Nephron (organoid): ENCODE measurements around the gene STK32B.

Experiments
- H3K27ac Mint-ChIP-seq, 3 experiments: 2 replicates each; pipeline ENCODE4 v1.8.0; 2020; ENCODE audit warnings: mixed read lengths in 3 of 3, mild to moderate bottlenecking in 2 of 3, moderate library complexity in 1 of 3
- H3K27me3 Mint-ChIP-seq: 2 replicates; pipeline ENCODE4 v1.8.0; 2021; ENCODE audit warnings: low read depth, mild to moderate bottlenecking, moderate library complexity, mixed read lengths
- H3K36me3 Mint-ChIP-seq: 2 replicates; pipeline ENCODE4 v1.8.0; 2020; ENCODE audit warnings: low read depth, mixed read lengths
- H3K4me1 Mint-ChIP-seq: 2 replicates; pipeline ENCODE4 v1.8.0; 2020; ENCODE audit warnings: mixed read lengths
- H3K4me3 Mint-ChIP-seq, 3 experiments: 2 replicates each; pipeline ENCODE4 v1.8.0; 2020; ENCODE audit warnings: mild to moderate bottlenecking in 3 of 3, mixed read lengths in 3 of 3, moderate library complexity in 2 of 3
- H3K9me3 Mint-ChIP-seq: 2 replicates; pipeline ENCODE4 v1.8.0; 2020; ENCODE audit warnings: mixed read lengths
- CTCF ChIP-seq, 3 experiments: fragments of 200-600 bp; sonication (generic); IDR thresholded peaks; one replicate each; pipeline ENCODE4 v1.5.0; 2021; ENCODE audit warnings: antibody characterized with exemption in 3 of 3; ENCODE audit not compliant: unreplicated experiment in 3 of 3

The STK32B gene

GRCh38 chr4:5446595-5447226, 395.4 kb downstream of the STK32B start:
- Mint-ChIP-seq H3K4me1 (peaks cover 6% of the 10 kb centered on the region), H3K27me3 (peaks cover 6% of the 10 kb centered on the region)

DNA sequence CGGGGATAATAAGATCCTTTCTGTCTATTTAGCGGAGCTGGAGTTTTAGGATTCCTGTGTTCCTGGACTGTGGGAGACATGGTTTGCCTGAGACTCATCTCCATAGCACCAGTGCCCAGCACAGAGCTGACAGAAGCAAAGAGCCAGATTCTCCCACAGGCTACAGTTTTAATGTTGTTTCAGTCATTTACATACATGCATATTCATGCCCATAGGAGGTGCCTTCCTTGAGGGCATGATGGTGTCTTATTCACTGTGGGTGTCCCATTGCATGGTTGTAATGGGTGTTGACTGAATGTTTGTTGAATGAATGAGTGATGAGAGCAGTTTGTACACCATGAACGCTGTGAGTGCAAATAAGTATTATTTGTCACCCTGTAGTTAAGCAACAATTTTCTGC, 396.5 kb downstream of the STK32B start:
- no peaks in the 10 kb centered on the region for H3K36me3 Mint-ChIP-seq
- H3K9me3 Mint-ChIP-seq: peaks cover 2% of the 10 kb centered on the region
- TF ChIP-seq CTCF (IDR thresholded peaks at IDR 0.05; ENCODE audit: unreplicated experiment in 3 of 3): no peak
- peaks cover 6% of the 10 kb centered on the region for H3K27me3 Mint-ChIP-seq
- H3K4me1 Mint-ChIP-seq: peaks cover 6% of the 10 kb centered on the region
- H3K4me3 Mint-ChIP-seq: no peak overlapping the region
- no peak overlapping the region for H3K27ac Mint-ChIP-seq

More at GRCh38 chr4:5446595-5447226, 395.4 kb downstream of the STK32B start:
- Mint-ChIP-seq H3K9me3 (peaks cover 2% of the 10 kb centered on the region), H3K4me3 (no peak overlapping the region), H3K27ac (no peak overlapping the region), H3K36me3 (no peaks in the 10 kb centered on the region)
- no peak for TF ChIP-seq CTCF (IDR thresholded peaks at IDR 0.05; ENCODE audit: unreplicated experiment in 3 of 3)

- H3K4me3 Mint-ChIP-seq: no peak overlapping the region
- H3K9me3 Mint-ChIP-seq: peaks cover 1% of the 10 kb centered on the region
Observed at GRCh38 chr4:5448221-5448620, 396.9 kb downstream of the STK32B start.

GRCh38 chr4:5451243-5451642, 400.0 kb downstream of the STK32B start:
- no peaks in the 10 kb centered on the region for H3K36me3 Mint-ChIP-seq
- H3K4me1 Mint-ChIP-seq: peaks cover 6% of the 10 kb centered on the region
- H3K9me3 Mint-ChIP-seq: no peaks in the 10 kb centered on the region
- TF ChIP-seq CTCF (IDR thresholded peaks at IDR 0.05; ENCODE audit: unreplicated experiment in 3 of 3): no peak
- no peak overlapping the region for H3K27ac Mint-ChIP-seq
- no peak overlapping the region for H3K4me3 Mint-ChIP-seq
- peaks cover 25% of the 10 kb centered on the region for H3K27me3 Mint-ChIP-seq

More at GRCh38 chr4:5448221-5448620, 396.9 kb downstream of the STK32B start:
- peaks cover 6% of the 10 kb centered on the region for H3K4me1 Mint-ChIP-seq
- H3K27me3 Mint-ChIP-seq: peaks cover 6% of the 10 kb centered on the region
- H3K27ac Mint-ChIP-seq: no peak overlapping the region
- no peak for TF ChIP-seq CTCF (IDR thresholded peaks at IDR 0.05; ENCODE audit: unreplicated experiment in 3 of 3)
- H3K36me3 Mint-ChIP-seq: no peaks in the 10 kb centered on the region

DNA sequence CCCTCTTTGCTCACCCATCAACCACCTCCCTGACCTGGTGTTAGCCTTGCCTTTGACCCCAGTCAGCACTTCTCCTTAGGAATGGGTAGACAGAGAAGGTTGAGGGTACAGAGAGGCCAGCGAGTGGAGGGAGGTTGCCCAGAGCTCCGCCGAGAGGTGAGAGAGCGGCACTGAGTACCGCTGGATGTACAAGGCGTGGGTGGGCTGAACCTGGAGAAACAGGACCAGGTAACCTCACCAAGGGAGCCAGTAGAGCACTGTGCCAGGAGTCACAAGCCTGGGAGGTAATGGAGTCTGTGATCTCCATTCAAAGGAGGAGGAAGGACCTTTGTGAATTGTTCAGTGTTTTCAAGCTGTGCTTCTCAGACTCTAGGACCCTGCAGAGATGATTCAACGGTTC, 400.9 kb downstream of the STK32B start:
- H3K9me3 Mint-ChIP-seq: peaks cover 2% of the 10 kb centered on the region
- TF ChIP-seq CTCF (IDR thresholded peaks at IDR 0.05; ENCODE audit: unreplicated experiment in 3 of 3): no peak
- H3K27me3 Mint-ChIP-seq: peaks cover 31% of the 10 kb centered on the region
- H3K4me3 Mint-ChIP-seq: no peak overlapping the region
- H3K36me3 Mint-ChIP-seq: no peaks in the 10 kb centered on the region
- peaks cover 6% of the 10 kb centered on the region for H3K4me1 Mint-ChIP-seq
- no peak overlapping the region for H3K27ac Mint-ChIP-seq

DNA sequence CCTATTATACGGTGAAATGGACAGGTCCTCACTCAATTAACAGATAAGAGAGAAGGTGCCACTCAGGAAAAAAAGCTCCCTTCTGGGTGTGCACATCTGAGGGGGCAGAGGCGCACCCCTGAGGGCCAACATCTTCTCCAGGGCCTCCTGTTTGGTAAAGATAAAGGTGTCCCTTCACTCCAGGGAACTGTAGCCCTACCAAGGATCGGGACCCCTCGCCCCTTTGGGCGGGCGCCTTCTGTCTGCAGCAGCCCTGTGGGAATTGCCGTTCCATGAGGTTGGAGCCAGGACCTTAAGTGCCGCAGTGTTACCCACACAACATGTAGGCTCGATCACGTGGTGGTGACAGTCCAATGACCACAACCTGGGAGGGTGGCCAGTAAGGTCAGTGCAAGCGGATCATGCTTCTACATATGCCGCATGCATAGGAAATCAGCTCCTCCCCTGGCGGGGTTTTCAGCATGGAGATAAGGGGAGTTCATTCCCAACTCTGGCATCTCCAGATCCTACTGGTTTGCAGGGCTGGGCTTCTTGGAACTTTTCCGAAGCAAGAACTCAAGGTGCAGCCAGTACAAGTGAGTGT, 403.8 kb downstream of the STK32B start:
- peaks cover 31% of the 10 kb centered on the region for H3K27me3 Mint-ChIP-seq
- H3K36me3 Mint-ChIP-seq: no peaks in the 10 kb centered on the region
- H3K4me1 Mint-ChIP-seq: no peaks in the 10 kb centered on the region
- no peak for TF ChIP-seq CTCF (IDR thresholded peaks at IDR 0.05; ENCODE audit: unreplicated experiment in 3 of 3)
- no peak overlapping the region for H3K4me3 Mint-ChIP-seq
- H3K9me3 Mint-ChIP-seq: peaks cover 2% of the 10 kb centered on the region
- H3K27ac Mint-ChIP-seq: no peak overlapping the region
